Prostate gland (tissue), 2 donors: ENCODE measurements around the gene TFB2M. TPM values are rescaled to one million over a fixed set of nuclear protein-coding genes. Genes with fewer than 3 reads are reported as not detected.

Experiments
- DNase-seq: peaks from one replicate; pipeline ENCODE4 v3.0.0-alpha.2; 2019; ENCODE audit warnings: low spot score
- H3K27ac ChIP-seq, 2 donors: fragments of 200-600 bp; sonication (generic); 2 replicates each; pipeline ENCODE4 v1.5.1; 2017 to 2019
- H3K27me3 ChIP-seq: fragments of 200-600 bp; sonication (generic); replicated peaks from 2 replicates; pipeline ENCODE4 v1.5.1; 2019; ENCODE audit not compliant: insufficient read depth
- H3K36me3 ChIP-seq, 2 donors: fragments of 200-600 bp; sonication (generic); 1 replicate in 1 of 2; 2 replicates in 1 of 2; pipeline versions ENCODE4 v1.5.1 to v1.8.1; 2017 to 2019
- H3K4me1 ChIP-seq: fragments of 200-600 bp; sonication (generic); replicated peaks from 2 replicates; pipeline ENCODE4 v1.5.1; 2019
- H3K4me3 ChIP-seq, 2 donors: fragments of 200-600 bp; sonication (generic); 2 replicates each; pipeline ENCODE4 v1.5.1; 2017 to 2019
- H3K9me3 ChIP-seq: fragments of 200-600 bp; sonication (generic); 2 replicates; pipeline ENCODE4 v1.5.1; 2017
- POLR2A ChIP-seq: fragments of 450-650 bp; IDR thresholded peaks from one replicate; pipeline ENCODE4 v1.6.1; 2016; ENCODE audit warnings: antibody characterized with exemption, mild to moderate bottlenecking
- POLR2AphosphoS5 ChIP-seq: sonication (generic); formaldehyde crosslinking; IDR thresholded peaks from one replicate; pipeline ENCODE4 v1.6.1; 2017; ENCODE audit warnings: antibody characterized with exemption
- WGBS: methylation state at CpG from one replicate; pipeline ENCODE4 v1.1.5; 2018; 5-methylcytosine and 5-hydroxymethylcytosine counted together
- intact Hi-C: fragments of 100-400 bp; cut with DNase I; formaldehyde crosslinking; loops from one replicate; pipeline ENCODE4 v1.14.2; 2022
- total RNA-seq, 2 donors: library from RNA; depleted of rRNA; stranded (reverse); fragments of >200 nt; gene quantifications; one replicate each; pipeline ENCODE4 v1.1.0, GENCODE V29; 2016
- TF ChIP-seq, protein P1 (sequence below), 4 experiments: fragments of 200-600 bp in 2 of 4; fragments of 450-650 bp in 2 of 4; sonication (generic) in 2 of 4; IDR thresholded peaks; 1 replicate in 3 of 4; 2 replicates in 1 of 4; pipeline ENCODE4 v1.5.1; 2016 to 2019; ENCODE audit warnings: antibody characterized with exemption in 4 of 4, mild to moderate bottlenecking in 2 of 4, moderate library complexity in 2 of 4

TFB2M gene
- total RNA-seq, 2 donors from 2014 or later, result 10.3 to 15.1 TPM

DNA sequence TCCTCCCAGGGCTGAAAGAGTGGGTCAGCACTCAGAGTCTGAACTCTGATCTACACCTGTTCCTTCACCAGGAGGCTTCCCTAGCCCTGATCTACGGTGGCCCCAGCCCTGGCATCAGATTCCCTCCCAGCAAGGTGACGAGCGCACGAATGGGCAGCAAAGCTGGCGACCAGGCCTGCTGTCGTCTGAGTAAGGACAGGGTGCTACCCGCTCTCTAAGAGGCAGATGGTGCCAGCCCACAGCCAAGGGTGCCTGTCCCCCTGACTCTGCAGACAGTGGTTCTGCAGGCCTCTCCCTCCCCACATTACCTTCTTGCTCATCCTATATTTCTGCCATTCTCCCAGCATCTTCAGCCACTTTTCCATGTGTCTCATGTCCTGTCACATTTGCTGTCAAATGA, 48.7 kb downstream of the TFB2M start:
- Histone ChIP-seq H3K27ac (no peak overlapping the region), H3K36me3 (no peaks in the 10 kb centered on the region), H3K4me1 (no peaks in the 10 kb centered on the region), H3K27me3 (no peaks in the 10 kb centered on the region), H3K4me3 (no peak overlapping the region), H3K9me3 (no peaks in the 10 kb centered on the region)
- 84% methylated on average over 7 of the region's 7 CpGs for WGBS
- intact Hi-C loops, result no loop called here
- TF ChIP-seq POLR2AphosphoS5, result no peak
- TF ChIP-seq, protein P1, sequence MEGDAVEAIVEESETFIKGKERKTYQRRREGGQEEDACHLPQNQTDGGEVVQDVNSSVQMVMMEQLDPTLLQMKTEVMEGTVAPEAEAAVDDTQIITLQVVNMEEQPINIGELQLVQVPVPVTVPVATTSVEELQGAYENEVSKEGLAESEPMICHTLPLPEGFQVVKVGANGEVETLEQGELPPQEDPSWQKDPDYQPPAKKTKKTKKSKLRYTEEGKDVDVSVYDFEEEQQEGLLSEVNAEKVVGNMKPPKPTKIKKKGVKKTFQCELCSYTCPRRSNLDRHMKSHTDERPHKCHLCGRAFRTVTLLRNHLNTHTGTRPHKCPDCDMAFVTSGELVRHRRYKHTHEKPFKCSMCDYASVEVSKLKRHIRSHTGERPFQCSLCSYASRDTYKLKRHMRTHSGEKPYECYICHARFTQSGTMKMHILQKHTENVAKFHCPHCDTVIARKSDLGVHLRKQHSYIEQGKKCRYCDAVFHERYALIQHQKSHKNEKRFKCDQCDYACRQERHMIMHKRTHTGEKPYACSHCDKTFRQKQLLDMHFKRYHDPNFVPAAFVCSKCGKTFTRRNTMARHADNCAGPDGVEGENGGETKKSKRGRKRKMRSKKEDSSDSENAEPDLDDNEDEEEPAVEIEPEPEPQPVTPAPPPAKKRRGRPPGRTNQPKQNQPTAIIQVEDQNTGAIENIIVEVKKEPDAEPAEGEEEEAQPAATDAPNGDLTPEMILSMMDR (IDR thresholded peaks at IDR 0.05), result no peak
- no peak for DNase-seq

DNA sequence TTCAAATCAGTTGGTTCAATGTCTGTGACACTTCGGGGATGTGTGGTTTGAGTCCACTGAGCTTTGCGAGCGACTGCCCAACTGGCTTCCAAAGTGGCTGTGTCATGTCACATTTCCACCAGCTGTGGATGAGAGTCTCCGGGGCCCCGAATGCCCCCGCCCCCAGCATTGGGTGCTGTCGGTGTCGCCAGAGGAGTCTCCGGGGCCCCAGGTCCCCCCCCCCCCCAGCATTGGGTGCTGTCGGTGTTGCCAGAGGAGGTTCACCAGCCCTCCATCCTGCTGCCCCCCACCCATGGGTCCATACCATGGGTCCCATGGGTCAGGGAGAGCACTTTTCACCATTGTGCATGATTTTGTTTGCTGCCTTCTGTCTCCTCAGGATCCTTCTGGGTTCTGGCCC, 49.9 kb downstream of the TFB2M start:
- Histone ChIP-seq H3K9me3 (no peaks in the 10 kb centered on the region), H3K4me3 (no peak overlapping the region), H3K27ac (no peak overlapping the region), H3K4me1 (no peaks in the 10 kb centered on the region), H3K27me3 (no peaks in the 10 kb centered on the region), H3K36me3 (no peaks in the 10 kb centered on the region)
- intact Hi-C loops, result no loop called here
- no peak for TF ChIP-seq POLR2AphosphoS5
- 86% methylated on average over 7 of the region's 10 CpGs for WGBS
- no peak for DNase-seq

DNA sequence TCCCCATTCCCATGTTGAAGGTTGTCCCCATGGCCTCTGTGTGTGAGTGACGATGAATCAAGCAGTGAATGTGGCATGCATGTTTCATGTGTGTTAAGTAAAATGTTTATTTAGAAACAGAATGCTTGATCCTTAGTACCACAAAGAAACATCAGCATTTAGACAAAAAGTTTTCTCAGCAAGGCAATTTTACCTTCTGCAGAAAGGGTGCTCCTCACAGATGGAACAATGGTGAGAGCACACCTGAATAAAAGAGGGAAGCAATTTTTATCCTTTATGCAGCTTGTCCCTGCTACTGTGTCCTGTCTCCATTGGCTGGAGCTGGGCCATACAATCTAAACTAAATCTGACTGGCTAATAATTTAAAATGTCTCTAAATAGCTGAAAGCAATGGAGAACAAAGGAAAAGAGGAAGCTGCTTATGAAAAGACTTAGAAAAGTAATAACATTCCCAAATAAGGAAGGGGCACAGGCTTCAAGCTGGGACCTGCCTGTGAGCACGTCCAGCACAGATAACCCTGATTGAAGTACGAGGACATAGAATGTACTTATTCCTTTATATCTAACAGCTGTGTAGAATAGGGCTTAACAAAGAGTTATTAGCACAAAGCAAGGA, 50.6 kb downstream of the TFB2M start:
- Histone ChIP-seq H3K27me3 (no peaks in the 10 kb centered on the region), H3K4me3 (no peak overlapping the region), H3K9me3 (no peaks in the 10 kb centered on the region), H3K36me3 (no peaks in the 10 kb centered on the region), H3K27ac (no peak overlapping the region), H3K4me1 (no peaks in the 10 kb centered on the region)
- intact Hi-C loops, result no loop called here
- TF ChIP-seq POLR2AphosphoS5 (no peak), POLR2A (no peak)
- TF ChIP-seq, protein P1 (IDR thresholded peaks at IDR 0.05), result no peak
- DNase-seq, result no peak
- 69% methylated on average over 3 of the region's 3 CpGs for whole genome bisulfite sequencing

DNA sequence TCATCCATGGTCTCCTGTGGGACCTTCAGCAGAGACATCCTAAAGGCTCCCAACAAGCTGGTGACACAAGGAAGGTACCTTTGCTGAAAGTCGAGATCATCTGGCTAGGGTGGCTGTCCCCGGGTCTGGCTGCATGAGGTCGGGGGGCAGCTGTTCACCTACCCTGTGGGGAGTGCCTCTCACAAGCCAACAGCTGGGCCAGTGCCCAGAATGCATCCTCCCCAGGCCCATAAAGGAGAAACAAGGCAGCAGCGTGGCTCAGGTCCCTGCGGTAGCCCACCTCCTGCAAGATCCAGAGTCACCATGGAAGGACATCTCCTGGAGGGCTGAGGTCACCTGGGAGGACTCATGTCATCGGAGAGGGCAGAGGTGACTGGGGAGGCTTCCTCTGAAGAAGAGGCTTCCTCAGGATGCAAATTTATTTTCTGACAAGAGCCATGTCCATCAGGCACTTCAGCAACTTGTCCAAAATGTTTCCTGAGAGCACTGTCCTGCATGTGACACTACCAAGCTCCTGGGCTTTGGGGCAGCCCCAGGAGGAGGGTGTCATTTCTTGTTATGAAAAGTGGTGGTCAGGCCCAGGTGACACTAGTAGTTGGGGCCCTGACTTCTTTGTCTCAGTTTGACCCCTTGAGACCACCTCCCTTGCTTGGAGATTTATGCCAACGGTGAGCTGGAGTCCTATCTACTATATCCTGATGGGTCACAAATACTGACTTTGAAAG, 52.3 kb downstream of the TFB2M start:
- no peaks in the 10 kb centered on the region for H3K4me1 ChIP-seq
- no peak overlapping the region for H3K27ac ChIP-seq
- whole genome bisulfite sequencing, result 92% methylated on average over 7 of the region's 7 CpGs
- no peaks in the 10 kb centered on the region for H3K9me3 ChIP-seq
- intact Hi-C loops, result no loop called here
- TF ChIP-seq POLR2AphosphoS5 (no peak), POLR2A (no peak)
- TF ChIP-seq, protein P1 (IDR thresholded peaks at IDR 0.05), result no peak
- DNase-seq, result no peak
- no peaks in the 10 kb centered on the region for H3K27me3 ChIP-seq
- H3K4me3 ChIP-seq, result no peak overlapping the region
- no peaks in the 10 kb centered on the region for H3K36me3 ChIP-seq

DNA sequence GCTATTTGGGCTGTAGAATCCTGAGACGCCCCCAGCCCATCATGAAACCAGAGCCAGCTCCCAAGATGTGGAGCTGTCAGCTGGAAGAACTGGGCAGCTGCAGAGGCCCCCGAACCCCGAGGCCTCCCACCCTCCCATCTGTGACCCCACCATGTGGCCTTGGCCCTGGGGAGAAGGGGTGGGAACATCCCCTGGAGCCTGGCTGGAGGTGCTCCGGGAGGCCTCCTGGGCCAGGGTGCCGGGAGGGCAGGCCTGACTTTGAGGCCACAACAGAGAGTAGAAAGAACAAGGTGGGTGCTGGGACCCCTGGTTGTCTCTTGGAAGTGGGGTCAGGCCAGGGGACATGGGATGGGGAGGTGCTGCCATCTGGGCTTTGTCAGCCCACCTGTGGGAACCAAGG, 53.0 kb downstream of the TFB2M start:
- Histone ChIP-seq H3K27me3 (no peaks in the 10 kb centered on the region), H3K36me3 (no peaks in the 10 kb centered on the region), H3K4me1 (no peaks in the 10 kb centered on the region), H3K4me3 (no peak overlapping the region), H3K9me3 (no peaks in the 10 kb centered on the region), H3K27ac (no peak overlapping the region)
- TF ChIP-seq, protein P1 (IDR thresholded peaks at IDR 0.05), result no peak
- TF ChIP-seq POLR2AphosphoS5, result no peak
- TF ChIP-seq POLR2A, result no peak
- no peak for DNase-seq
- intact Hi-C loops, result no loop called here
- WGBS, result 95% methylated on average over 3 of the region's 5 CpGs
